Fibroblast of mammary gland (primary cell): ENCODE data around the gene GLCE.
"Not testable (repeated sequence)": the region's sequence is repeated elsewhere in the genome, so short reads cannot be mapped to it uniquely, and the experiment has no call there.

ENCODE experiments used
- DNase-seq: peaks from one replicate; pipeline ENCODE4 v3.0.0-alpha.2; 2010; ENCODE audit warnings: low read depth
- H3K4me3 ChIP-seq: 2 replicates; pipeline ENCODE4 v1.5.1; 2011; ENCODE audit warnings: low read depth, mild to moderate bottlenecking, low read length, moderate library complexity; ENCODE audit not compliant: control insufficient read depth
- CTCF ChIP-seq: conservative IDR thresholded peaks from 2 replicates; pipeline ENCODE4 v1.5.1; 2011; ENCODE audit warnings: low read depth, low read length, inconsistent platforms; ENCODE audit not compliant: control insufficient read depth, insufficient read depth

The GLCE gene

DNA sequence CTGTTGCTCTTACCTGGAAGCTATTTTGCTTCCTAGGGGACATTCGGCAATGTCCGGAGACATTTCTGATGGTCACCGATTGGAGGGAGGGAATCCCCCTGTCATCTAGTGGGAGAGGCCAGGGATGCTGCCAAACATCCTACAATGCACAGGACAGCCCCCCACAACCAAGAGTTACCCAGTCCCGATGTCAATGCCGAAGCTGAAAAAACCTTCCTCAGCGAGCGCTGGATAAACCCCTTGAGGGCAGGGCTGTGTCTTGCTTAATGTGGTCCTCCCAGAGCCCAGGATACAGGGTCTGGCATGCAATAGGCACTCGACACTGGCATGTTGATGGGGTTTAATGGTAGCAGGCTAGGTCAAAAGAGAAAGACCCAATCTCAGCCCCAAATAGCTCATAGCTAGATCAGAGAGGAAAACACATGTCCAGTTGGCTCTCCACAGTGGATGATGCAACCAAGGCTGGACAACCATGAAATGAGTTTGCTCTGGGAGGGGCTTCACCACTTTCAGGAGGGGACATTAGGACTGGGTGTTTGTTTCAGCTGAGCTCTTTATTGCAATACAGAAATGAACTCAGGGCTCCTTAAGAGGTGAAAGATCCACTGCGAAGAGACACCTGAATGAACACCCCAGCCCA lies 121.8 kb downstream of the GLCE start:
- no peak overlapping the region for H3K4me3 ChIP-seq
- DNase-seq: no peak
- TF ChIP-seq CTCF: no peak

DNA sequence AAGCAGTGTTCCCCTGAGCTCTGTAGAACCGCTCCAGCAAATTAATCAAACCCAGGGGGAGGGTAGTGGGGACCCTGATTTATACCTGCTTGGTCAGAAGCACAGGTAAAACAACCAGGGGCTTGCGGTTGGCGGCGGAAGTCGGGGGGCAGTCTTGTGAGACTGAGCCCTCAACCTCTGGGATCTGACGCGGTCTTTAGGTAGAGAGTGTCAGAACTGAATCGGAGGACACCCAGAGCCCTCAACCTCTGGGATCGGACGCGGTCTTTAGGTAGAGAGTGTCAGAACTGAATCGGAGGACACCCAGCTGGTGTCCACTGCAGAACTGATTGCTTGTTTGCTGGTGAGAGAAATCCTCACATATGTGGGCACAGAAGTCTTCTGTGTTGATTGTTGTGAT lies 125.4 kb downstream of the GLCE start:
- no peak overlapping the region for H3K4me3 ChIP-seq
- no peak for DNase-seq
- TF ChIP-seq CTCF: no peak

DNA sequence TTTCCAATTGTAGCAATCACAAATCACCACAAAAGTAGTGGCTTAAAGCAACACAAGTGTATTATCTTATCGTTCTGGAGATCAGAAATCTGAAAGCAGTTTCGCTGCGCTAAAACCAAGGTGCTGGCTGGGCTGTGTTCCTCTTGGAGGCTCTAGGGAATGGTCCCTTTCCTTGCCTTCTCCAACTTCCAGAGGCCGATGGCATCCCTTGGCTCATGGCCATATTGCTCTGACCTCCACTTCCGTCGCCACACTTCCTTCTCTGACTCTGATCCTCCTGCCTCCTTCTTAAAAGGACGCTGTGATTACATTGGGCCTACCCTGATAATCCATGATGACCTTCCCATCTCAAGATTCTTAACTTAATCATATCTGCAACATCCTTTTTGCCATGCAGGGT lies 127.6 kb downstream of the GLCE start:
- H3K4me3 ChIP-seq: no peak overlapping the region
- TF ChIP-seq CTCF: no peak
- DNase-seq: no peak

GRCh38 chr15:69288531-69289341 lies 128.3 kb downstream of the GLCE start:
- no peak overlapping the region for H3K4me3 ChIP-seq
- TF ChIP-seq CTCF: no peak
- DNase-seq: no peak

- TF ChIP-seq CTCF: no peak
- H3K4me3 ChIP-seq: no peak overlapping the region
- no peak for DNase-seq
These were observed 129.1 kb downstream of the GLCE start for GRCh38 chr15:69289342-69290146.

GRCh38 chr15:69290346-69291164 lies 130.1 kb downstream of the GLCE start:
- no peak for TF ChIP-seq CTCF
- peak; percentile 45 for DNase-seq
- no peak overlapping the region for H3K4me3 ChIP-seq

DNA sequence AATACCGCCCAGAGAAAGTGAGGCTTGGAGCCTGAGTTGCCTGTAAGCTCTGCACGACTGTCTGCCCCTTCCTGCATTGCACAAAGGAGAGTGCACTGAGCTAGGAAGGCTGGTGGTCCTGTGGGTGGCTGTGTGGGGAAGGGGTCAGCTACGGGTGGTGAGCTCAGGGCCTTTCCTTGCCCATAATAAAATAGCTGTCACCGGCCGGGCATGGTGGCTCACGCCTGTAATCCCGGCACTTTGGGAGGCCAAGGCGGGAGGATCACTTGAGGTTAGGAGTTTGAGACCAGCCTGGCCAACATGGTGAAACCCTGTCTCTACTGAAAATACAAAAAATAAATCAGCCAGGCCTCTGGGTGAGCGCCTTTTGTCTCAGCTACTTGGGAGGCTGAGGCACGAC lies 131.2 kb downstream of the GLCE start:
- not testable (repeated sequence) for DNase-seq, H3K4me3 ChIP-seq
